Activated CD4-positive, alpha-beta T cell treated with anti-CD3 and anti-CD28 coated beads for 24 hours (primary cell): ENCODE results near the gene KCNIP4.
A peak's percentile ranks its signal among the peaks of the same experiment; 100 is the strongest.
"Not testable (repeated sequence)": the region's sequence is repeated elsewhere in the genome, so short reads cannot be mapped to it uniquely, and the experiment has no call there.

ENCODE experiments used
- DNase-seq, 2 donors: peaks; one replicate each; pipeline ENCODE4 v3.0.0-alpha.2; 2020; ENCODE audit warnings: low read depth in 2 of 2

Gene KCNIP4

GRCh38 chr4:20859097-20859781, 1089.3 kb downstream of the KCNIP4 start:
- DNase-seq, result no peak

- no peak for DNase-seq
Observed at GRCh38 chr4:20857081-20857480, 1091.5 kb downstream of the KCNIP4 start.

- DNase-seq, result no peak
Observed at GRCh38 chr4:20847124-20847747, 1101.3 kb downstream of the KCNIP4 start.

GRCh38 chr4:20844311-20844710, 1104.3 kb downstream of the KCNIP4 start:
- no peak for DNase-seq

GRCh38 chr4:20840648-20841190, 1107.9 kb downstream of the KCNIP4 start:
- no peak for DNase-seq

GRCh38 chr4:20839957-20840356, 1108.6 kb downstream of the KCNIP4 start:
- no peak for DNase-seq

GRCh38 chr4:20838476-20838875, 1110.1 kb downstream of the KCNIP4 start:
- no peak for DNase-seq

- DNase-seq, result no peak
Observed at GRCh38 chr4:20832826-20833225, 1115.7 kb downstream of the KCNIP4 start.

- no peak for DNase-seq
Observed at GRCh38 chr4:20831746-20832145, 1116.8 kb downstream of the KCNIP4 start.

- DNase-seq, result no peak
Observed at GRCh38 chr4:20829617-20830357, 1118.8 kb downstream of the KCNIP4 start.

GRCh38 chr4:20825505-20825904, 1123.1 kb downstream of the KCNIP4 start:
- DNase-seq, result no peak

GRCh38 chr4:20816287-20816686, 1132.3 kb downstream of the KCNIP4 start:
- no peak for DNase-seq

- no peak for DNase-seq
Observed at GRCh38 chr4:20813700-20814099, 1134.9 kb downstream of the KCNIP4 start.

GRCh38 chr4:20809812-20810211, 1138.8 kb downstream of the KCNIP4 start:
- DNase-seq, result no peak

GRCh38 chr4:20805716-20806115, 1142.9 kb downstream of the KCNIP4 start:
- DNase-seq, result no peak

- no peak for DNase-seq
Observed at GRCh38 chr4:20787940-20788665, 1160.5 kb downstream of the KCNIP4 start.

GRCh38 chr4:20783134-20783533, 1165.4 kb downstream of the KCNIP4 start:
- not testable (repeated sequence) for DNase-seq

GRCh38 chr4:20778896-20779295, 1169.7 kb downstream of the KCNIP4 start:
- no peak for DNase-seq

- peak in 1 of 2 donors; percentile 0 for DNase-seq
Observed at GRCh38 chr4:20773144-20773997, 1175.2 kb downstream of the KCNIP4 start.

- no peak for DNase-seq
Observed at GRCh38 chr4:20764366-20764992, 1184.1 kb downstream of the KCNIP4 start.
